Upper lobe of left lung (tissue), 4 donors: ENCODE data around the gene ZKSCAN2.

Source experiments
- CTCF ChIP-seq, 6 experiments: fragments of 450-650 bp in 4 of 6; fragments of 200-600 bp in 2 of 6; sonication (generic) in 2 of 6; IDR thresholded peaks; one replicate each; pipeline ENCODE4 v1.5.1; 2016 to 2019; ENCODE audit warnings: antibody characterized with exemption in 6 of 6
- EP300 ChIP-seq, 4 donors: sonication (generic); formaldehyde crosslinking; IDR thresholded peaks; one replicate each; pipeline ENCODE4 v1.5.1; 2017; ENCODE audit warnings: antibody characterized with exemption in 4 of 4, control low read depth in 2 of 4
- POLR2A ChIP-seq, 4 donors: fragments of 450-650 bp; IDR thresholded peaks; one replicate each; pipeline ENCODE4 v1.5.1; 2016 to 2017; ENCODE audit warnings: antibody characterized with exemption in 4 of 4, mild to moderate bottlenecking in 2 of 4
- POLR2AphosphoS5 ChIP-seq, 2 donors: sonication (generic); formaldehyde crosslinking; IDR thresholded peaks; one replicate each; pipeline ENCODE4 v1.5.1; 2017; ENCODE audit warnings: antibody characterized with exemption in 2 of 2

- TF ChIP-seq EP300 (IDR thresholded peaks at IDR 0.05) (no peak), POLR2A (IDR thresholded peaks at IDR 0.05) (no peak), CTCF (IDR thresholded peaks at IDR 0.05) (no peak), POLR2AphosphoS5 (IDR thresholded peaks at IDR 0.05) (no peak)
Measured at GRCh38 chr16:25279491-25279890, 21.8 kb upstream of the ZKSCAN2 start.
